ENCODE data around the gene JDP2. TPM values are rescaled to one million over a fixed set of nuclear protein-coding genes. Genes with fewer than 3 reads are reported as not detected.

Gene JDP2
- total RNA-seq, 1 experiment from 2014 or later, result 23.3 TPM

DNA sequence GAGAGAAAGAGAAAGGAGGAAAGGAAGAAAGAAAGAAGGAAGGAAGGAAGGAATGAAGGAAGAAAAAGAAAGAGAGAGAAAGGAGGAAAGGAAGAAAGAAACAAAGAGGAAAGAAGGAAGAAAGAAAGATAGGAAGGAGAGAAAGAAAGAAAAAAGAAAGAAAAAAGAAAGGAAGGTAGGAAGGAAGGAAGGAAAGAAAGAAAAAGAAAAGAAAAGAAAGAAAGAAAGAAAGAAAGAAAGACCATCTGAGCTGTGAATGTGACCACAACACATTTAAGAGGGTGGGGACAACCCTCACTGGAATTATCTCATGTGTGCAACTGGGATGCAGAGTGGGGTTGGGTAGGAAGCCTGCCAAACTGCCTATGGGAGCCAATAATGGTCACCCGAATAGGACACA, 58.5 kb downstream of the JDP2 start:
- DNase-seq (ENCODE audit: low spot score) (no peak), ATAC-seq (no peak)
- H3K36me3 Mint-ChIP-seq, result no peaks in the 10 kb centered on the region
- no peaks in the 10 kb centered on the region; the same call in 1 of the 2 replicates for H3K27me3 Mint-ChIP-seq (ENCODE audit: low read depth)
- peaks cover 12% of the 10 kb centered on the region for H3K9me3 Mint-ChIP-seq
- H3K4me1 Mint-ChIP-seq, result no peaks in the 10 kb centered on the region
- ChIA-PET POLR2A (no interaction called here), CTCF (interaction anchor here (1.0 to 4.0 kb wide), 3 partner anchors 28 to 182 kb away, joined by 4 to 92 read pairs (median 30); no protein-coding TSS in a partner anchor)
- TF ChIP-seq, protein P1, sequence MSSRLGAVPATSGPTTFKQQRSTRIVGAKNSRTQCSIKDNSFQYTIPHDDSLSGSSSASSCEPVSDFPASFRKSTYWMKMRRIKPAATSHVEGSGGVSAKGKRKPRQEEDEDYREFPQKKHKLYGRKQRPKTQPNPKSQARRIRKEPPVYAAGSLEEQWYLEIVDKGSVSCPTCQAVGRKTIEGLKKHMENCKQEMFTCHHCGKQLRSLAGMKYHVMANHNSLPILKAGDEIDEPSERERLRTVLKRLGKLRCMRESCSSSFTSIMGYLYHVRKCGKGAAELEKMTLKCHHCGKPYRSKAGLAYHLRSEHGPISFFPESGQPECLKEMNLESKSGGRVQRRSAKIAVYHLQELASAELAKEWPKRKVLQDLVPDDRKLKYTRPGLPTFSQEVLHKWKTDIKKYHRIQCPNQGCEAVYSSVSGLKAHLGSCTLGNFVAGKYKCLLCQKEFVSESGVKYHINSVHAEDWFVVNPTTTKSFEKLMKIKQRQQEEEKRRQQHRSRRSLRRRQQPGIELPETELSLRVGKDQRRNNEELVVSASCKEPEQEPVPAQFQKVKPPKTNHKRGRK (CRISPR knock-in tag; IDR thresholded peaks at IDR 0.05; ENCODE audit: borderline replicate concordance), result peak; percentile 87; the same call in 1 of the 2 replicates
- TF ChIP-seq ZNF219 (CRISPR knock-in tag; IDR thresholded peaks at IDR 0.05; ENCODE audit: borderline replicate concordance) (no peak), KAT7 (CRISPR knock-in tag; IDR thresholded peaks at IDR 0.05; ENCODE audit: borderline replicate concordance) (no peak), ZNF416 (CRISPR knock-in tag; IDR thresholded peaks at IDR 0.05) (no peak)
- no peak overlapping the region for H3K27ac Mint-ChIP-seq
- no peak overlapping the region for H3K4me3 Mint-ChIP-seq

DNA sequence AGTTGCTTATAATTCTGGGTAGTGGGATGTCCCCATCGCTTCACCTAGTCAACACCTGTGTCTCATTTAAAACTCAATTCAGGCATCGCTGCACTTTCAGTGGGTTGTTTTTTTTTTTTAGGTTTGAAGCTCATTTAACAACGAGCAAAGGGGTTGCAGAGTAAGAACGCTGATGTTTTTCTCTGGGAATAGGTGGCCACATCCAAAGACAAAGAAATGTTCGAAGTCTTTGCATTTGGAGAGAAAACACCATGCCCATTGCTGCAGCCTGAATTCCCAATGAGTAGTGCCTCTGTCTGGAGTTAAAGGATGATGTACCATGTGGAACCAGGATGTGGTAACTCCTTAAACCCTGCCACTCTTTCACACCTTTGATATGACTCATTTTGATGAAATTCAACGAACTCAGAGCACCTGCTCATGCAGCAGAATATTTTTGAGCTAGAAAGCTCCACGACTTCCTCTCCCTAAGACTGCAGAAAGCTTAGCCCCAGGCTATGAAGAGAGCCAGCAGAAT, 59.4 kb downstream of the JDP2 start:
- Mint-ChIP-seq H3K4me3 (no peak overlapping the region), H3K4me1 (no peaks in the 10 kb centered on the region), H3K27me3 (ENCODE audit: low read depth) (no peaks in the 10 kb centered on the region; the same call in 1 of the 2 replicates), H3K27ac (no peak overlapping the region), H3K9me3 (peaks cover 9% of the 10 kb centered on the region; the same call in 1 of the 2 replicates), H3K36me3 (no peaks in the 10 kb centered on the region)
- POLR2A ChIA-PET, result no interaction called here
- no peak for TF ChIP-seq RELA (CRISPR knock-in tag; IDR thresholded peaks at IDR 0.05; ENCODE audit: borderline replicate concordance)
- TF ChIP-seq, protein P2, sequence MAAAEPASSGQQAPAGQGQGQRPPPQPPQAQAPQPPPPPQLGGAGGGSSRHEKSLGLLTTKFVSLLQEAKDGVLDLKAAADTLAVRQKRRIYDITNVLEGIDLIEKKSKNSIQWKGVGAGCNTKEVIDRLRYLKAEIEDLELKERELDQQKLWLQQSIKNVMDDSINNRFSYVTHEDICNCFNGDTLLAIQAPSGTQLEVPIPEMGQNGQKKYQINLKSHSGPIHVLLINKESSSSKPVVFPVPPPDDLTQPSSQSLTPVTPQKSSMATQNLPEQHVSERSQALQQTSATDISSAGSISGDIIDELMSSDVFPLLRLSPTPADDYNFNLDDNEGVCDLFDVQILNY (CRISPR knock-in tag; IDR thresholded peaks at IDR 0.05), result no peak
- TF ChIP-seq, protein P3, sequence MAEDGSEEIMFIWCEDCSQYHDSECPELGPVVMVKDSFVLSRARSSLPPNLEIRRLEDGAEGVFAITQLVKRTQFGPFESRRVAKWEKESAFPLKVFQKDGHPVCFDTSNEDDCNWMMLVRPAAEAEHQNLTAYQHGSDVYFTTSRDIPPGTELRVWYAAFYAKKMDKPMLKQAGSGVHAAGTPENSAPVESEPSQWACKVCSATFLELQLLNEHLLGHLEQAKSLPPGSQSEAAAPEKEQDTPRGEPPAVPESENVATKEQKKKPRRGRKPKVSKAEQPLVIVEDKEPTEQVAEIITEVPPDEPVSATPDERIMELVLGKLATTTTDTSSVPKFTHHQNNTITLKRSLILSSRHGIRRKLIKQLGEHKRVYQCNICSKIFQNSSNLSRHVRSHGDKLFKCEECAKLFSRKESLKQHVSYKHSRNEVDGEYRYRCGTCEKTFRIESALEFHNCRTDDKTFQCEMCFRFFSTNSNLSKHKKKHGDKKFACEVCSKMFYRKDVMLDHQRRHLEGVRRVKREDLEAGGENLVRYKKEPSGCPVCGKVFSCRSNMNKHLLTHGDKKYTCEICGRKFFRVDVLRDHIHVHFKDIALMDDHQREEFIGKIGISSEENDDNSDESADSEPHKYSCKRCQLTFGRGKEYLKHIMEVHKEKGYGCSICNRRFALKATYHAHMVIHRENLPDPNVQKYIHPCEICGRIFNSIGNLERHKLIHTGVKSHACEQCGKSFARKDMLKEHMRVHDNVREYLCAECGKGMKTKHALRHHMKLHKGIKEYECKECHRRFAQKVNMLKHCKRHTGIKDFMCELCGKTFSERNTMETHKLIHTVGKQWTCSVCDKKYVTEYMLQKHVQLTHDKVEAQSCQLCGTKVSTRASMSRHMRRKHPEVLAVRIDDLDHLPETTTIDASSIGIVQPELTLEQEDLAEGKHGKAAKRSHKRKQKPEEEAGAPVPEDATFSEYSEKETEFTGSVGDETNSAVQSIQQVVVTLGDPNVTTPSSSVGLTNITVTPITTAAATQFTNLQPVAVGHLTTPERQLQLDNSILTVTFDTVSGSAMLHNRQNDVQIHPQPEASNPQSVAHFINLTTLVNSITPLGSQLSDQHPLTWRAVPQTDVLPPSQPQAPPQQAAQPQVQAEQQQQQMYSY (CRISPR knock-in tag; IDR thresholded peaks at IDR 0.05), result no peak
- TF ChIP-seq SOX15 (CRISPR knock-in tag; IDR thresholded peaks at IDR 0.05), result no peak
- TF ChIP-seq, protein P4, sequence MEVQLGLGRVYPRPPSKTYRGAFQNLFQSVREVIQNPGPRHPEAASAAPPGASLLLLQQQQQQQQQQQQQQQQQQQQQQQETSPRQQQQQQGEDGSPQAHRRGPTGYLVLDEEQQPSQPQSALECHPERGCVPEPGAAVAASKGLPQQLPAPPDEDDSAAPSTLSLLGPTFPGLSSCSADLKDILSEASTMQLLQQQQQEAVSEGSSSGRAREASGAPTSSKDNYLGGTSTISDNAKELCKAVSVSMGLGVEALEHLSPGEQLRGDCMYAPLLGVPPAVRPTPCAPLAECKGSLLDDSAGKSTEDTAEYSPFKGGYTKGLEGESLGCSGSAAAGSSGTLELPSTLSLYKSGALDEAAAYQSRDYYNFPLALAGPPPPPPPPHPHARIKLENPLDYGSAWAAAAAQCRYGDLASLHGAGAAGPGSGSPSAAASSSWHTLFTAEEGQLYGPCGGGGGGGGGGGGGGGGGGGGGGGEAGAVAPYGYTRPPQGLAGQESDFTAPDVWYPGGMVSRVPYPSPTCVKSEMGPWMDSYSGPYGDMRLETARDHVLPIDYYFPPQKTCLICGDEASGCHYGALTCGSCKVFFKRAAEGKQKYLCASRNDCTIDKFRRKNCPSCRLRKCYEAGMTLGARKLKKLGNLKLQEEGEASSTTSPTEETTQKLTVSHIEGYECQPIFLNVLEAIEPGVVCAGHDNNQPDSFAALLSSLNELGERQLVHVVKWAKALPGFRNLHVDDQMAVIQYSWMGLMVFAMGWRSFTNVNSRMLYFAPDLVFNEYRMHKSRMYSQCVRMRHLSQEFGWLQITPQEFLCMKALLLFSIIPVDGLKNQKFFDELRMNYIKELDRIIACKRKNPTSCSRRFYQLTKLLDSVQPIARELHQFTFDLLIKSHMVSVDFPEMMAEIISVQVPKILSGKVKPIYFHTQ (CRISPR knock-in tag; IDR thresholded peaks at IDR 0.05), result no peak
- DNase-seq (ENCODE audit: low spot score) (no peak), ATAC-seq (no peak)
- CTCF ChIA-PET, result interaction anchor here (1.0 to 4.0 kb wide), 7 partner anchors 10 to 183 kb away, joined by 4 to 92 read pairs (median 30); no protein-coding TSS in a partner anchor

DNA sequence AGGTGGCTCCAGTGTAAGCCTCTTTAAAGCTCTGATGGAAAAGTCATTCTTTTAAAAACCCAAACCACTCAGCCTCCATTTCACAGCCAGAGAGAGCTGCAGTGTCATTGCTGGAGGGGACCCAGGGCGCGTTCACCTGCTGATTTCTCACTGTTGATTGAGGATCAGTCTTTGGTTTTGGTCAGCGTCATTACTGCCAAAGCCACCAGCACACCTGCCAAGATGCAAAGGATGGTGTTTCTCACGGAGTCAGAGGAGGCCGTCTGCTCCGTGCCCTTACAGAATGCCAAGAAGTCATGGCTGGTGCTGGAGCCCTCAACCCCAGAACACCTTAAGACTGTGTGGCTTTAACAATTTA, 61.6 kb downstream of the JDP2 start:
- Mint-ChIP-seq H3K27ac (no peak overlapping the region), H3K36me3 (no peaks in the 10 kb centered on the region), H3K4me1 (no peaks in the 10 kb centered on the region), H3K27me3 (ENCODE audit: low read depth) (no peaks in the 10 kb centered on the region; the same call in 1 of the 2 replicates), H3K4me3 (0 out of 2 replicates have a peak overlapping the region, but pooled peaks have one; percentile 22), H3K9me3 (0 out of 2 replicates have a peak, but pooled peaks cover 4% of the 10 kb centered on the region)
- POLR2A ChIA-PET, result interaction anchor here (0.5 kb wide), 1 partner anchor 444 kb away, joined by 4 read pairs; no protein-coding TSS in a partner anchor
- DNase-seq (ENCODE audit: low spot score), result no peak
- ATAC-seq, result no peak
- CTCF ChIA-PET, result interaction anchor here (0.8 to 4.0 kb wide), 40 partner anchors 10 to 541 kb away, joined by 3 to 92 read pairs (median 5); partner anchors contain the start of genes ACYP1, ERG28, NEK9 and TTLL5
- TF ChIP-seq CREM (CRISPR knock-in tag; IDR thresholded peaks at IDR 0.05) (no peak), ELF4 (CRISPR knock-in tag; IDR thresholded peaks at IDR 0.05; ENCODE audit: low read depth) (no peak), ATF1 (CRISPR knock-in tag; IDR thresholded peaks at IDR 0.05) (no peak), MYBL2 (CRISPR knock-in tag; IDR thresholded peaks at IDR 0.05) (no peak), OVOL2 (CRISPR knock-in tag; IDR thresholded peaks at IDR 0.05; ENCODE audit: borderline replicate concordance) (no peak), TP53 (CRISPR knock-in tag; IDR thresholded peaks at IDR 0.05) (no peak)
- TF ChIP-seq, protein P5, sequence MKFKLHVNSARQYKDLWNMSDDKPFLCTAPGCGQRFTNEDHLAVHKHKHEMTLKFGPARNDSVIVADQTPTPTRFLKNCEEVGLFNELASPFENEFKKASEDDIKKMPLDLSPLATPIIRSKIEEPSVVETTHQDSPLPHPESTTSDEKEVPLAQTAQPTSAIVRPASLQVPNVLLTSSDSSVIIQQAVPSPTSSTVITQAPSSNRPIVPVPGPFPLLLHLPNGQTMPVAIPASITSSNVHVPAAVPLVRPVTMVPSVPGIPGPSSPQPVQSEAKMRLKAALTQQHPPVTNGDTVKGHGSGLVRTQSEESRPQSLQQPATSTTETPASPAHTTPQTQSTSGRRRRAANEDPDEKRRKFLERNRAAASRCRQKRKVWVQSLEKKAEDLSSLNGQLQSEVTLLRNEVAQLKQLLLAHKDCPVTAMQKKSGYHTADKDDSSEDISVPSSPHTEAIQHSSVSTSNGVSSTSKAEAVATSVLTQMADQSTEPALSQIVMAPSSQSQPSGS (CRISPR knock-in tag; IDR thresholded peaks at IDR 0.05; ENCODE audit: borderline replicate concordance, low read depth), result no peak
- TF ChIP-seq, protein P6, sequence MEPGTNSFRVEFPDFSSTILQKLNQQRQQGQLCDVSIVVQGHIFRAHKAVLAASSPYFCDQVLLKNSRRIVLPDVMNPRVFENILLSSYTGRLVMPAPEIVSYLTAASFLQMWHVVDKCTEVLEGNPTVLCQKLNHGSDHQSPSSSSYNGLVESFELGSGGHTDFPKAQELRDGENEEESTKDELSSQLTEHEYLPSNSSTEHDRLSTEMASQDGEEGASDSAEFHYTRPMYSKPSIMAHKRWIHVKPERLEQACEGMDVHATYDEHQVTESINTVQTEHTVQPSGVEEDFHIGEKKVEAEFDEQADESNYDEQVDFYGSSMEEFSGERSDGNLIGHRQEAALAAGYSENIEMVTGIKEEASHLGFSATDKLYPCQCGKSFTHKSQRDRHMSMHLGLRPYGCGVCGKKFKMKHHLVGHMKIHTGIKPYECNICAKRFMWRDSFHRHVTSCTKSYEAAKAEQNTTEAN (CRISPR knock-in tag; IDR thresholded peaks at IDR 0.05), result no peak
- TF ChIP-seq, protein P7, sequence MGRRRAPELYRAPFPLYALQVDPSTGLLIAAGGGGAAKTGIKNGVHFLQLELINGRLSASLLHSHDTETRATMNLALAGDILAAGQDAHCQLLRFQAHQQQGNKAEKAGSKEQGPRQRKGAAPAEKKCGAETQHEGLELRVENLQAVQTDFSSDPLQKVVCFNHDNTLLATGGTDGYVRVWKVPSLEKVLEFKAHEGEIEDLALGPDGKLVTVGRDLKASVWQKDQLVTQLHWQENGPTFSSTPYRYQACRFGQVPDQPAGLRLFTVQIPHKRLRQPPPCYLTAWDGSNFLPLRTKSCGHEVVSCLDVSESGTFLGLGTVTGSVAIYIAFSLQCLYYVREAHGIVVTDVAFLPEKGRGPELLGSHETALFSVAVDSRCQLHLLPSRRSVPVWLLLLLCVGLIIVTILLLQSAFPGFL (CRISPR knock-in tag; IDR thresholded peaks at IDR 0.05; ENCODE audit: borderline replicate concordance), result no peak
